T follicular helper cell (primary cell): ENCODE measurements around the gene HILPDA.
"Not testable (repeated sequence)": the region's sequence is repeated elsewhere in the genome, so short reads cannot be mapped to it uniquely, and the experiment has no call there.

Experiments used
- DNase-seq: peaks from one replicate; pipeline ENCODE4 v3.0.0-alpha.2; 2020; ENCODE audit warnings: low read depth

Gene HILPDA

GRCh38 chr7:128431754-128432153, 23.9 kb upstream of the HILPDA start:
- no peak for DNase-seq

GRCh38 chr7:128434413-128435326, 21.0 kb upstream of the HILPDA start:
- no peak for DNase-seq

GRCh38 chr7:128435327-128435686, 20.4 kb upstream of the HILPDA start:
- no peak for DNase-seq

GRCh38 chr7:128437426-128438332, 18.0 kb upstream of the HILPDA start:
- DNase-seq = no peak

GRCh38 chr7:128442356-128442755, 13.3 kb upstream of the HILPDA start:
- DNase-seq = no peak

GRCh38 chr7:128443831-128444600, 11.7 kb upstream of the HILPDA start:
- DNase-seq = no peak

GRCh38 chr7:128446306-128446705, 9.4 kb upstream of the HILPDA start:
- no peak for DNase-seq

GRCh38 chr7:128447941-128448564, 7.6 kb upstream of the HILPDA start:
- no peak for DNase-seq

- no peak for DNase-seq
Observed at GRCh38 chr7:128448751-128449302, 6.9 kb upstream of the HILPDA start.

- DNase-seq = no peak
Observed at GRCh38 chr7:128450409-128450808, 5.3 kb upstream of the HILPDA start.

- no peak for DNase-seq
Observed at GRCh38 chr7:128450913-128451312, 4.8 kb upstream of the HILPDA start.

GRCh38 chr7:128452552-128452951, 3.1 kb upstream of the HILPDA start:
- DNase-seq = no peak

GRCh38 chr7:128453836-128454804, 1.6 kb upstream of the HILPDA start:
- no peak for DNase-seq

- no peak for DNase-seq
Observed at GRCh38 chr7:128454808-128455542, 703 bp upstream of the HILPDA start.

- DNase-seq = no peak
Observed at GRCh38 chr7:128456255-128456725, 612 bp downstream of the HILPDA start.

GRCh38 chr7:128457385-128457784, 1.7 kb downstream of the HILPDA start:
- not testable (repeated sequence) for DNase-seq

GRCh38 chr7:128458956-128459355, 3.3 kb downstream of the HILPDA start:
- DNase-seq = no peak

GRCh38 chr7:128459394-128459878, 3.8 kb downstream of the HILPDA start:
- DNase-seq = peak; percentile 55

GRCh38 chr7:128462460-128462859, 6.8 kb downstream of the HILPDA start:
- DNase-seq = no peak
